Activated T-helper 17 cell treated with anti-CD3 and anti-CD28 coated beads, Interleukin-2, amount 50 U/mL, for 72 hours (primary cell): ENCODE results near the gene TMC1. TPM values are rescaled to one million over a fixed set of nuclear protein-coding genes. Genes with fewer than 3 reads are reported as not detected.

Source experiments
- ATAC-seq: fragments of 150-1000 bp; cut with Tn5 transposase; replicated peaks from 2 replicates; pipeline ENCODE4 v1.10.0; 2021; ENCODE audit warnings: mild to moderate bottlenecking, moderate library complexity
- H3K27ac Mint-ChIP-seq: one replicate; pipeline ENCODE4 v1.8.0; 2022; ENCODE audit warnings: mixed read lengths
- H3K27me3 Mint-ChIP-seq: one replicate; pipeline ENCODE4 v1.8.0; 2022; ENCODE audit warnings: mixed read lengths
- H3K36me3 Mint-ChIP-seq: one replicate; pipeline ENCODE4 v1.8.0; 2022; ENCODE audit warnings: low read depth, mild to moderate bottlenecking, mixed read lengths
- H3K4me1 Mint-ChIP-seq: one replicate; pipeline ENCODE4 v1.8.0; 2022; ENCODE audit warnings: mixed read lengths
- H3K4me3 Mint-ChIP-seq: one replicate; pipeline ENCODE4 v1.8.0; 2022; ENCODE audit warnings: mild to moderate bottlenecking, mixed read lengths
- H3K9me3 Mint-ChIP-seq: one replicate; pipeline ENCODE4 v1.8.0; 2022; ENCODE audit warnings: mixed read lengths
- total RNA-seq, 2 donors: library from RNA; stranded (reverse); gene quantifications; one replicate each; pipeline ENCODE4 v1.2.3, GENCODE V29; 2022

Gene TMC1
- total RNA-seq, 2 donors from 2014 or later = 0.32 to 0.41 TPM

- Mint-ChIP-seq H3K36me3 (no peaks in the 10 kb centered on the region), H3K4me3 (no peak overlapping the region), H3K27me3 (peaks cover 9% of the 10 kb centered on the region), H3K9me3 (no peaks in the 10 kb centered on the region), H3K27ac (no peak overlapping the region), H3K4me1 (no peaks in the 10 kb centered on the region)
- ATAC-seq = no peak
Observed at GRCh38 chr9:72734631-72735030, 213.2 kb downstream of the TMC1 start.

DNA sequence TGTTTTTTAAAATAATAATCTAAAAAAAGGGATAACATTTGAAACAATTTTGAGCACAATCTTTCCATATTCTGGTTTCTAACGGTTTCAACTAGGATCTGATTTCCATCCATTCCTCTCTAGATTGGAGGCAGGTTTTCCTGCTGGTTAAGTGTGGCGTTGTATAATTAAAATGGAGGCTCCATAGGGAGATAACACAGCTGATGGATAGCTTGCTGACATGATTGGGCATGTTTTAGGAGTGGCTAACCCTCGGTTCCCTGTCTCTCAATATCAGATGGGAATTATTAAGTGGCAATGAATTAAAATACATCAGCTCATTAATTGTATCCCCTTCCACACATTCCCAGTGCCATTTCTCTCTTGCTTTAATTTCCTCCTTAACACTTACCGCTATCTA lies 222.4 kb downstream of the TMC1 start:
- no peak for ATAC-seq
- Mint-ChIP-seq H3K27ac (no peak overlapping the region), H3K27me3 (peaks cover 13% of the 10 kb centered on the region), H3K36me3 (no peaks in the 10 kb centered on the region), H3K4me1 (no peaks in the 10 kb centered on the region), H3K9me3 (no peaks in the 10 kb centered on the region), H3K4me3 (no peak overlapping the region)

DNA sequence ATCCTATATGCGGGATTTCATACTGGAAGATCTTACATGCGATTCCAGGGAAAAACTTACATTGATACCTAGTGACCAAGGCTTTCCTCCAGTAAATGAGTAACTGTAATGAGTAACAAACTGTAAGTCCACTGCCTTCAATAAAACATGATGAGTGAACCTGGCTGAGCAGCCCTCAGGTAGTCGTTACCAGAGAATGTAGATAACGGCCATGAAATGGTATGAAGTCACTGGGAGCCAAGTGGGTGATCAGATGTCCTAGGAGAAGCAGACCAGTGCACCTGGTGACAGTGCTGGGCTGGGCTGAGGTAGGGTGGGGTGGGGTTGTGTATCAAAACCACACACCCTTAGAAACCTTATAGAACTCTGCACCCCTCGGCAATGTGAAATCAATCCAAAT lies 227.9 kb downstream of the TMC1 start:
- Mint-ChIP-seq H3K9me3 (no peaks in the 10 kb centered on the region), H3K4me3 (no peak overlapping the region), H3K27me3 (peaks cover 12% of the 10 kb centered on the region), H3K36me3 (no peaks in the 10 kb centered on the region), H3K4me1 (no peaks in the 10 kb centered on the region), H3K27ac (no peak overlapping the region)
- no peak for ATAC-seq

GRCh38 chr9:72751541-72751940 lies 230.1 kb downstream of the TMC1 start:
- ATAC-seq = no peak
- Mint-ChIP-seq H3K27ac (no peak overlapping the region), H3K36me3 (no peaks in the 10 kb centered on the region), H3K4me3 (no peak overlapping the region), H3K9me3 (no peaks in the 10 kb centered on the region), H3K4me1 (no peaks in the 10 kb centered on the region), H3K27me3 (peaks cover 19% of the 10 kb centered on the region)

DNA sequence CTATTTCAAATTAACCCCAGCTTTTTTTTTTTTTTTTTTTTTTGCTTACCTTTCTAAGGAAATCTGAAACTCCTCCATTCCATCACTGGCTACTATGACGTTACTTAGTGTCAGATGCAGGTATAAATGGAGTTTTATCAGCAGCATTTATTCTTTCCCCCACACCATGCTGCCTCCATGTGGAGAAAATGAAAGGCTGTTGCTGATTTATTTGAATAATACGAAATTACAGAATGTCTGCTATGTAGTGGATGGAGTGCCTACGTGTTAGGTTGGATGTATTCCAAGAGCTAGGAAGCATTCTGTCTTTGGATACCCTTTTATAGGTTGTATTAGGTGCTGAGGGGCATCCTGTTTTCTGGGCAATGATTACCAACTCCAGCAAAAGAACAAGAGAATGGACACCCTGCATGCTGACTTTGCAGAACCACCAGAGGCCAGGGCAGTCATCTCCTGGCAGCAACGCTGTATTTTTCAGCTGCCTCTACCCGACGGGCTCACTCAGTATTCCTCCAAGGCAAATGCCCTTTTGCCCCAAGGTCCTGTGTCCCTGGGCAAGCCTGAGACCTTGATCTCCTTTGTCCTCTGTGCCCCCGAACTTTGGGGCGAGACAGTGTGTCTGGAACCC lies 232.0 kb downstream of the TMC1 start:
- H3K4me1 Mint-ChIP-seq = no peaks in the 10 kb centered on the region
- no peak overlapping the region for H3K27ac Mint-ChIP-seq
- H3K27me3 Mint-ChIP-seq = peaks cover 32% of the 10 kb centered on the region
- no peaks in the 10 kb centered on the region for H3K36me3 Mint-ChIP-seq
- H3K9me3 Mint-ChIP-seq = no peaks in the 10 kb centered on the region
- no peak overlapping the region for H3K4me3 Mint-ChIP-seq
- no peak for ATAC-seq

- Mint-ChIP-seq H3K27me3 (peaks cover 28% of the 10 kb centered on the region), H3K27ac (no peak overlapping the region), H3K4me3 (no peak overlapping the region), H3K4me1 (no peaks in the 10 kb centered on the region), H3K9me3 (no peaks in the 10 kb centered on the region), H3K36me3 (no peaks in the 10 kb centered on the region)
- ATAC-seq = no peak
Observed at GRCh38 chr9:72755836-72756235, 234.4 kb downstream of the TMC1 start.

- Mint-ChIP-seq H3K36me3 (no peaks in the 10 kb centered on the region), H3K9me3 (no peaks in the 10 kb centered on the region), H3K4me3 (no peak overlapping the region), H3K4me1 (no peaks in the 10 kb centered on the region), H3K27ac (no peak overlapping the region), H3K27me3 (peaks cover 47% of the 10 kb centered on the region)
- ATAC-seq = no peak
Observed at GRCh38 chr9:72758944-72759343, 237.5 kb downstream of the TMC1 start.

DNA sequence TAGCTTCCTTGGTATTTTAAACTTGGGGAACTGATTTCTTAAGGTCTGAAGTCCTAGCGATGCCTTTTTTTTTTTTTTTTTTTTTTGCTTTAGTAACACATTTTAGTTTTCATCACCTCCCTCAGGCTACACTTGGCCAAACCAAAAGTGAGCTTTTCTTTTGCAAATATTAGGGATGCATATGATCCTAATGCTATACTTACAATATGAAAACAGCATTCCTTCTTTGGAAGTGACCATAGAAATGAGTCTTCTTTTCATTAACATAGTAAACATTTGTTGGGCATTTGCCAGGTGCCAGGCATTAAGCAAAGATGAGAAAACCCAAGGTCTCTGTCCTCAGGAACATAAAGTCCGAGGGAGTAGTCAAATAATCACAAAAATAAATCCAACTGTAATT lies 241.6 kb downstream of the TMC1 start:
- Mint-ChIP-seq H3K27me3 (peaks cover 27% of the 10 kb centered on the region), H3K27ac (no peak overlapping the region), H3K4me1 (no peaks in the 10 kb centered on the region)

DNA sequence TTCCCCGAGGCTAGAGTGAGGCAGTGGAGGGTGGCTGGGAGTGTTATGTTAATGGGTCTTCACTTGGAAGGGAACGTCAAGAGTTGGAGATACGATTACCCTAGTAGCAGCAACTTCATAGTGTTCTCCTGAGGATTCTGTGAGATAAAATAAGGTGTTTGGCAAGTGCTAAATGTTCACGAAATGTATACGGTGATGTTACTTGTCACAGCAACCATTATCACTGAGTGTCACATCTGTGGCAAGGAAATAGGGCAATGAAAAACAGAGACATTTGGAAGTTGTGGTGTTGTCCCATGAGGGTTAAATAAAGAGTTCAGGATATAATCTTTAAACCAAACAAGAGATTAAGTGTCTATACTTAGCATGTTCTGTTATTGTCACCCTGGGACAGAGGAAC lies 248.1 kb downstream of the TMC1 start:
- no peaks in the 10 kb centered on the region for H3K9me3 Mint-ChIP-seq
- ATAC-seq = no peak
- H3K4me3 Mint-ChIP-seq = no peak overlapping the region
- H3K27me3 Mint-ChIP-seq = peaks cover 10% of the 10 kb centered on the region
- H3K27ac Mint-ChIP-seq = no peak overlapping the region
- H3K4me1 Mint-ChIP-seq = no peaks in the 10 kb centered on the region
- no peaks in the 10 kb centered on the region for H3K36me3 Mint-ChIP-seq

More for the DNA sequence above, 241.6 kb downstream of the TMC1 start:
- no peaks in the 10 kb centered on the region for H3K9me3 Mint-ChIP-seq
- ATAC-seq = no peak
- no peak overlapping the region for H3K4me3 Mint-ChIP-seq
- no peaks in the 10 kb centered on the region for H3K36me3 Mint-ChIP-seq

DNA sequence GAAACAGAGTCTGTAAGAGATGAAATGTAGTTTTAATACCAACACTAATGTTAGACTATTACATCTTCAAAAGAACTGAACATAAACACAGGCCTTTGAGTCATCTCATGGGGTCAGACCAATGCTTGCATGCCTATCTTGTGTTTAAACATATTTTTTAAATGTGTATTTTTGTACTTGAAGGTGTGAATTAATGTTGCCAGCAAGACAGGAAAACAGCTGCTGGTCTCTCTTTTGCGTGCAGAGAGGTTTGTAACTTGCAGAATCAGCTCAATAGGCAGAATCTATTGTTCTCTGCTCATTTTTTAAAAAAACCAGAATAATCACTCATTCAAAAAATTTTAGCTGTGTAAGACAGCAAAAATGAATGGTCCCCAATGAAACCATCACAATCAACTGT lies 251.3 kb downstream of the TMC1 start:
- Mint-ChIP-seq H3K27me3 (peaks cover 20% of the 10 kb centered on the region), H3K27ac (no peak overlapping the region), H3K4me3 (no peak overlapping the region), H3K4me1 (no peaks in the 10 kb centered on the region), H3K36me3 (no peaks in the 10 kb centered on the region), H3K9me3 (no peaks in the 10 kb centered on the region)
- ATAC-seq = no peak

GRCh38 chr9:72773570-72773969 lies 252.2 kb downstream of the TMC1 start:
- Mint-ChIP-seq H3K4me3 (no peak overlapping the region), H3K36me3 (no peaks in the 10 kb centered on the region), H3K27ac (no peak overlapping the region), H3K9me3 (no peaks in the 10 kb centered on the region), H3K27me3 (peaks cover 26% of the 10 kb centered on the region), H3K4me1 (no peaks in the 10 kb centered on the region)
- ATAC-seq = peak; percentile 39

- Mint-ChIP-seq H3K27me3 (peaks cover 29% of the 10 kb centered on the region), H3K36me3 (no peaks in the 10 kb centered on the region), H3K4me1 (no peaks in the 10 kb centered on the region), H3K4me3 (no peak overlapping the region), H3K9me3 (no peaks in the 10 kb centered on the region), H3K27ac (no peak overlapping the region)
- ATAC-seq = no peak
Observed at GRCh38 chr9:72775570-72775969, 254.2 kb downstream of the TMC1 start.

DNA sequence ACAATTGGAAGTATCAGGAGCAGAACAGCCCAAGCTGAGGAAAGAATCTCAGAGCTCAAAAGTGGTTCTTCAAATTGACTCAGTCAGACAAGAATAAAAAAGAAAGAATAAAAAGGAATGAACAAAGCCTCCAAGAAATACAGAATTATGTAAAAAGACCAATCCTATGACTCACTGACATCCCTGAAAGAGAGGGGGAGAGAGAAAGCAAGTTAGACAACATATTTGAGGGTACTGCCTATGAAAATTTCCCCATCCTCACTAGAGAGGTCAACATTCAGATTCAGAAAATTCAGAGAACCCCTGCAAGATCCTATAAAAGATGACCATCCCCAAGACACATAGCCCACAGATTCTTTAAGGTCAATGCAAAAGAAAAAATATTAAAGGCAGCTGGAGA lies 258.2 kb downstream of the TMC1 start:
- no peaks in the 10 kb centered on the region for H3K36me3 Mint-ChIP-seq
- H3K27ac Mint-ChIP-seq = no peak overlapping the region
- peaks cover 24% of the 10 kb centered on the region for H3K27me3 Mint-ChIP-seq
- no peaks in the 10 kb centered on the region for H3K4me1 Mint-ChIP-seq
- H3K4me3 Mint-ChIP-seq = no peak overlapping the region
- no peak for ATAC-seq
- H3K9me3 Mint-ChIP-seq = no peaks in the 10 kb centered on the region

- Mint-ChIP-seq H3K27ac (no peak overlapping the region), H3K27me3 (no peaks in the 10 kb centered on the region), H3K4me3 (no peak overlapping the region), H3K4me1 (no peaks in the 10 kb centered on the region), H3K36me3 (no peaks in the 10 kb centered on the region), H3K9me3 (no peaks in the 10 kb centered on the region)
- ATAC-seq = no peak
Observed at GRCh38 chr9:72786948-72787347, 265.5 kb downstream of the TMC1 start.

DNA sequence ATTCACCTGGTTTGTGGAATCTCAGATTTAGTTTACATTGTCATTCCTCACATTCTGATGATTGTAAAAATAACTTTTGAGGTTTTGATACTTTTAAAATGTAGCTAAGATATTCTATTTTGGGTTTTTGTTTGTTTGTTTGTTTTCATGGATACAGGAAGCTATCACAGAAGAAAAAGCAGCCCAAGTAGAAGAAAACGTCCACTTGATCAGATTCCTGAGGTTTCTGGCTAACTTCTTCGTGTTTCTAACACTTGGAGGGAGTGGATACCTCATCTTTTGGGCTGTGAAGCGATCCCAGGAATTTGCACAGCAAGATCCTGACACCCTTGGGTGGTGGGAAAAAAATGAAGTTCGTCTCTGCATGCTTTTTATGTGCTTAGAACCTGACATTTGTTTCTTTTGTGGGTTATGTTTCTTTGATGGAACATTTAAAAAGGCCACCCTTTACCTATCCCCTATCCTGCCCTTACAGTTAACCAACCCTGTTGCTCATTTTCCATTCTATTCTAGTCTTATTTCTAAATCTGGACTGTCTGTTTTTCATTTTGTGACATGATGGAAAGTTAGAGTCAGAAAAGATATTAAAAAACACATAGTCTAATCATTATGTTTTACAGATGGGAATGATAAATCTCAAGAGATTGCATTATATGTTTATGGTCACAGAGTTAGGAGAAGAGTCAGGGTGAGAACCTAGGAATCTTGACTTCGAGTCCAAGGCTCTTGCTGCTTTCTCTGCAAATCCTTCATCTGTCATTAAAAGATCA lies 267.7 kb downstream of the TMC1 start:
- H3K9me3 Mint-ChIP-seq = no peaks in the 10 kb centered on the region
- no peak overlapping the region for H3K4me3 Mint-ChIP-seq
- no peaks in the 10 kb centered on the region for H3K36me3 Mint-ChIP-seq
- no peaks in the 10 kb centered on the region for H3K27me3 Mint-ChIP-seq
- no peaks in the 10 kb centered on the region for H3K4me1 Mint-ChIP-seq
- no peak overlapping the region for H3K27ac Mint-ChIP-seq
- no peak for ATAC-seq
